A204.1 (cell line): ENCODE results near the gene ERCC3.

Source experiments
- FAIRE-seq: peaks from 2 replicates; lab custom pipeline; 2012; peaks lifted over from hg19 to GRCh38; lab: Jason Lieb, UNC

Gene ERCC3

DNA sequence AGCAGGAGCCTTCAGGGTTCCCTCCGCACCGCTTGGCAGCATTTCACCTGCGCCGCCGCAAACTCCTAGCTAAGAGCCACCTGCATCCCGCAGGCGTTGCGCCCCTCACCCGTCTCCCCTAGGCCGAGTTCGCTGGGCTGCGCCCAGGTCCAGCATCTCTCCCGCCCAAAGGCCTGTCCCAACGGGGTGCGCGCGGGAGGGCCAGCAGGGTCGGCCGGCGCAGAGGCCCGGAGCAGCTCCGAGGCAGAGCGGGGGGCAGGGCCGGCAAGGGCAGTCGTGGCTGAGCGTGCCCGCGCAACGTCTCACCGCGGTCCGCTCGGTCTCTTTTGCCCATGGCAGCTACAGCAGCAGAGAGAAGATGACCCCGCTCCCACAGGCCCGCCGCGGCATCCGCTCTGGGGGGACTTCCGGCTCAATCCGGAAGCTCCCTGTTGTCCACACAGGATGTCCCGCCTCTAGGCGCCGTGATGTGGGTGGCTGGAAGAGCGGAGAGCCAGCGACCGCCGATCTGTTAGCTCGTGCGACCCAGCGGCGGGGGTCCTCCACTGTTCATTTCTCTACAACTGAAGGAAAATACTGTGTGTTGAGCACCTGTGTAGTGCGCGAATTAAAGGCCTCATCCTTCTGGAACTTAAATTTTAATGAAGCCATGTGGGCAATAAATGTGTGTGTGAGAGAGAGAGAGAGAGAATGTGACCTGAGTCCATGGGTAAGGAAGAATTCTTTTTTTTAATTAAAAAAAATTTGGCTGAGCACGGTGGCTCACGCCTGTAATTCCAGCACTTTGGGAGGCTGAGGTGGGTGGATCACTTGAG, at the start of gene ERCC3:
Gene ERCC3 (minus strand): TSS at position 397 of the 815 bp plus-strand sequence. CDS start 63 bp downstream, at position 334.
- FAIRE-seq, result no peak

DNA sequence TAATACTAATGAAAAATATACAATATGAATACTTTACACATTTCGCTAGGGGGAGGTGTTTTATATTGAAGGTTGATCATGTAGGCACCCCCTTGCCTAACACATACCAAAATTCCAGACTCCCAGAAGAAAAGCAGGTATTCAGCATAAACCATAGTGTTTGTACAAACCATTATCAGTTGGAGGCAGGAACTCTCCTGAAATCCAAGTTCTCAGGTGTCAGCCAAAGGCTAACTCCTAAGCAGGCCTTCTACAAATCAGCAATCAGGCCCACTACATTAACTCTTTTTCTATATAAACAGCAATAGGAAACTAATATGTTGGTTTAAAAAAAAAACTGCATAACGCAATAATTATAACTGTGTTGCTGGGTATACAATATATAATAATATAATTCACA, 49.3 kb upstream of the ERCC3 start:
- FAIRE-seq, result no peak

DNA sequence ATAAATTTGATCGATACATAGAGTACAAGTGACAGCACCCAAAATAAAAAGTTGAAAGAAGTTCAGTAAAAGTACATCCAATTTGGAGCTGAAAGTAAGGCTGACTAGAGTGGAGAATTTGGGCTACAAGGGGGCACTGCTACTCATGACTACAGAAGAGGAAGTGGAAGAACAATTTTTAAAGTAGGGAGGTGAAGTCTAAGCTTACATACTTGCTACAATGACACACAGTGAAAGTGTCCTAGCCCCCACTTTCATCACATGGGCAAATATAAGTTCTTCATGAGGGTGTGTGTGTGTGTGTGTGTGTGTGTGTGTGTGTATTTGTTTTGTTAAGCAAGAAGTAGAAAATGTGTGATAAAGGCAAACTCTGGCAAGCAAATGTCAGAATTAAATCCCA, 48.2 kb upstream of the ERCC3 start:
- FAIRE-seq, result no peak

DNA sequence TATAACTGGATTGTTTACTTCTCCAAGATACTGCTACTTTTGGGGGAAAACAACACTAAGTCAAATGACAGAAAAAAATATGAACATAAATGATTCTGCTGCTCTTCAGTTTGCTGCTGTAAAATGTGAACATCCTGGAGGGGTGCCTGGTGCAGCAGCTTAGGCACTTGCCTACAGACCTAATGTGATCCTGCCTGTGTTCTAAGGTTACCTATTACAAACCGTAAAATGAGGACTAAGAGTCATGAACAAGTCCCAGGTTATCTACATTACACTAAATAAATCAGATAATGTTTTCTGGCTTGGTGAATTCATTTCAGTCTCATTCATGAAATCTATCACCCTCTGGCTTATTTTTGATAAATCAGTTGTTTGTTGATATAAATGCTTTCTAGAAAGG, 38.4 kb upstream of the ERCC3 start:
- FAIRE-seq, result no peak

DNA sequence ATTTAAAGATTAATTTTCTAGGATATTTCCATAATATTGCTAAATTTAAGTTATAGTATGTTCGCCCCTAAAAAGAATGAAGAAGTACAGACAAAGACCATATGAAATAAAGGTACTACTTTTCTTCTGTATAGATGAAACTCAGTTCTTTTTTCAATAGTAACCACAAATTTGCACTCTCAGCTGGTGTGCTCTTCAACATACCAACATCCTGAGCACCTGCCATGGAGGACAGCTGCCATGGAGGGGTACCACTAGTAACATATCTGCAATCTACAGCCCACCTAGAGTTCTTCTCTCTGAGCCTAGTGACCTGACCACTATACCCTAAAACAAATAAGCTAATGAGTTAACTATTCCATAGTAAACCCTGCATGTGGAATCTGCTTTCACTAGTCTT, 36.8 kb upstream of the ERCC3 start:
- FAIRE-seq, result no peak

DNA sequence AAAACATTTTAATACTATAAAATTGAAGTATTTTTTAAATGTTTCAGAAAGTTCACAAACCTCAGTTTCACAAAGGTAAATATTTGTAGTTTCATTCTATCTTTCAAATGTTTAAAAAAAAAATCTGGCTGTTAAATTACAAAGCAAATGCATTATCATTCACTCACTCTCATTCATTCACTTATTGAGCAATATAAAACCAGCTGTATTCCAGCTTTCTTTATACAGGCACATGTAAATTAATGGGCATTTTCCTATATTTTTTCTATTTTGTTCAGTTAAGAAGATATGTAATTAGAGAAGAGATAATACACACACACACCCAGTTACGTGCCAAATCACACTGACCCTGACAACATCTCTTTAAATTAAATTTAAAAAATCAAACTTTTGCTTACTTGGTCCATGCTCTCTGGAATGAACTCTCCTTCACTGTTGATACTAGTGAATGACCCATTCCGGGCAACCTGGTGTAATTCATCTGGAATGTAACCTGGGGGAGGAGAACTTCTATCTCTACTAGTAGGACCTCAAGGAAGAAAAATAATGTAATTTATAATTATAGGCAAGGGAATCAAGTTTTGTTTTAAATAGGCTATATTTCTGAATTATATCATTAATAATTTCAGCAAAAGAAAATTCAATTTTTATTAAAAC, 32.5 kb upstream of the ERCC3 start:
- peak; percentile 65 for FAIRE-seq

DNA sequence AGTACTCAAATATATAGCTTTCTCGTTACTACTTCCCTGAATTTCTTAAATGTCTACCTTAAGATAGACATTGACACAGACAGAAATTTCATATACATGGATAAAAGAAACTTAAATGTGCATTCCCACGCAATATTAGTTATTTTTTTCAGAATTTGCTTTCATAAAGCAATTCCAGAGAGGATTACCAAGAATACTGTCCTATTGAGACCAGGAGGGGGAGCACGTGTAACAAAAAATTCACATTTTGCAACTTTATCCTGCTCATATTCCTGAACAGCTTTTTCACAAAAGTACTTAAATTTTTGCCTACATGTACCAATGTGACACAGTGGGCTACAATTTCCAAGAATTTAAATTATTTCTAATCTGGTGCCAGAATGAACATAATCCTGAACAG, 30.7 kb upstream of the ERCC3 start:
- peak; percentile 93 for FAIRE-seq

DNA sequence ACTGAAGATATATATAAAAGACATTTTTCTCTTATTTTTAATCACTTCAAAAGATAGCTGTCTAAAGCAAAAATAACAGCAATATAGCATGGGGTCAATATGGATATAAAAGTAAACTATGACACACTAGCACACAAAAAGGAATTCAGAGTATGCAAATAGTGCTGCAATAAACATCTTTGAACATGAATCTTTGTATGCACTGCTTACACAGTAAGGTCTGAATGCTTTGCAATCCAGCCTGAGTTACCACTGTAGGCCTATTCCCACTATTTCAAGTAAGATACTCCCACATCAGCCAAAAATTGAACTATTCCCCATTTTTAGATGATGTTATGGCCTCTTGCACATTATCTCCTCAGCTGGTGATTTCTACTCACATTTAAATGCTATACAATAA, 27.4 kb upstream of the ERCC3 start:
- no peak for FAIRE-seq

DNA sequence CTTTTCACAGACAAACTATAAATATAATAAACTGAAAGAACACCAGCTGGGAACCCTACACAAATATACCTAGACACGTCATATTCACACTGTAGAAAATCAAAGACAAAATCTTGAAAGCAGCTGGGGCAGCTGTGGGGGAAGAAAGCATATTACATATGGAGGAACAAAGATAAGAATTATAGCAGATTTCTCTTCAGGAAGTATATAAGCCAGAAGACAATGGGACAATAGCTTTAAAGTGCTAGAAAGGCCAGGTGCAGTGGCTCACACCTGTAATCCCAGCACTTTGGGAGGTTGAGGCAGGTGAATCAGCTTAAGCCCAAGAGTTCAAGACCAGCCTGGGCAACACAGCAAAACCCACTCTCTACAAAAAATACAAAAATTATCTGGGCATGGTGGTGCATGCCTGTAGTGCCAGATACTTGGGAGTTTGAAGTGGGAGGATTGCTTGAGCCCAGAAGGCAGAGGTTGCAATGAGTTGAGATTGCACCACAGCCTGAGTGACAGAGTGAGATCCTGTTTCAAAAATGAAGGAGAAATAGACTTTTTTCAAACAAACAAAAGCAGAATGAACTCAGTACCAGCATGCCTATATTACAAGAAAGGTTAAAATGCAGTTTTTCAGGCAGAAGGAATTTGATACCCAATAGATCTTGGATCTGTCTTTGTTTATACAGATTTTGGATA, 26.8 kb upstream of the ERCC3 start:
- FAIRE-seq, result no peak

DNA sequence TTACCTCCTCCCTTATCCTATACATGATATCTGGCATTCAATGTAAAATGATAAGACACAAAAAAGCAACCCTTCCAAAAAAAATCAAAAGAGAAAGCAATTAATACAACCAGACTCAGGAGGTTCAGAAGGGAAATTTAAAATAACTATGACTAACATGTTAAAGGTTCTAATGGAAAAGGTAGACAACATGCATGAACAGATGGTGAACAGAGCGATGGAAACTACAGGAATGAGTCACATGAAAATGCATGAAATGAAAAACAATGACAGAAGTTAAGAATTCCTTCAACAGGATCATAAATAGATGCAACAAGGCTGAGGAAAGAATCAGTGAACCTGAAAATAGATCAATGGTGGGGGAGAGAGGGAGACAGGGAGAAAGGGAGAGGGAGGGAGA, 26.1 kb upstream of the ERCC3 start:
- no peak for FAIRE-seq

DNA sequence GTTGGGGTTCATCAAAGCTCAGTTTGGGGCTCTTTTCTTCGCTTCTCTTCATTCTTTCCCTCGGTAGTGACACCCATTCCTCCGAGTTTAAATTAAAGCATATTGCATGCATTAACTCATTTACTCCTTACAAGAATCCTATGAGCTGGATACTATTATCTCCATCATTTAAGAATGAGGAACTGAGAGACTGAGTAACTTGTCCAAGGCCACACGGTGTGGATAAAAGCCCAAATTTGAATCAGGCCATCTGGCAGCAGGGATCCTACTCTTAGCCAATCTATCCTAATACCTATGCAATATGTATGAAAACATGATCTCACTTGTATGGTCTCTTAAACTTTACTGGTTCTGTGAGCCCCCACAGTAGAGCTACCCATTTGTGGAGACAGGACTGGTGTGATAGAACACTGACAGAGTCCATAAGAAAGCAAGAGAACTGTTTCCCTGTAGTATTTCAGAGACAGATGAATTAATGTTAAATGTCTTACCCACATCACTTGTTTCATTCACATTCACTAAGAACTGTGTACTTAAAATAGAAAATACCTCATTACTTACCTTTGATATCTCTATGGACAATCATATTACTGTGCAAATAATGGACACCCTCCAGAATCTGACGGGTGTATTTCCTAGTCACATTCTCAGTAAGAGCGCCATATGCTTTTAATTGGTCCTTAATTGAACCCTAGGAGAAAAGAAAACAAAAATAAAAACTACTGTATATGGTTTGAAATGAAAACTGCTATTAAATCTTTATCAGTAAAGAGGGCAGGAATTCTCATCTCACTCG, 20.4 kb upstream of the ERCC3 start:
- FAIRE-seq, result no peak

DNA sequence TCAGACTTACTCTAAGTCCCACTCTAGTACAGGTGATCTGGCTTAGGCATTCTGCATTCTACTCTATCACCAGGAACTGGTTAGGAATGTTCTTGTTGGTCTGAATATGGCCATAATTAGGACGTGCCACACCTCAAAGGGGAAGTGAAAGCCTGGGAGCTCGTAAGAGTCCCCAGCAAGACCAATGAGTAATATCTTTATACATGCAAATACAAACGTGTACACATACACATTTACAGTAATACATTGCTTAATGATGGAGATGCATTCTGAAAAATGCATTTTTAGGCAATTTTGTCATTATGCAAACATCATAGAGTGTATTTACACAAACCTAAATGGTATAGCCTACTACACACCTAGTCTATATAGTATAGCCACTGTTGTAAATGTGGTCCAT, 19.5 kb upstream of the ERCC3 start:
- no peak for FAIRE-seq

DNA sequence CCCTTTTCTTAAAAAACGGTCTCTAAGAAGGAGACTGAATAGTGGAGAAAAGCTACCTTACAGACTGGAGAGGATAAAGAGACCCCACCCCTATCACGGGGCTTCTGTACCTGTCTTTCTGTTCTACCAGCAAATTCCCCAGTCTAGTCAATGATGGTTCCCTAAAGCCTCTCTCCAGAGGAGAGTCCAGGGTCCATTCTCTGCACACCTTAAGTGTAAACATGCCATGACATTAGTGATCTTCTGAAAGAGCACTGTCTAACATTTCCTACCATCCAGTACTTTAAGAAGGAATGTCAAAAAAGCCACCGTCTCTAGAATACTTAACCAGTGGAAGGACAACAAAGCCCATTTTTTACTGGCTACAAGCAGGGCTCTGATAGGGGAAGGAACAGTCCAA, 17.0 kb upstream of the ERCC3 start:
- no peak for FAIRE-seq

DNA sequence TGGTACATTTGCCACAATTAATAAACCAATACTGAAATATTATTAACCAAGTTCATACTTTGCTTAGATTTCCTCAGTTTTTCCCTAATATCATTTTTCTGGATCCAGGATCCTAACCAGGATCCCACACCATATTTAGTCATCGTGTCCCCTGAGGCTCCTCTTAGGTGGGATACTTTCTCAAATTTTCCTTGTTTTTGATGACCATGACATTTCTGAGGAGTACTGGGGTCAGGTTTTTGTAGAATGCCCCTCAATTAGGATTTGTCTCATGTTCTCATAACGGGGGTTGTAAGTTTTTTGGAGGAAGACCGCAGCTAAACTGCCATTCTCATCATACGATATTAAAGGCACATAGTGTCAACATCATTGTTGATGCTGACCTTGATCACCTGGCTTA, 15.5 kb upstream of the ERCC3 start:
- FAIRE-seq, result no peak

DNA sequence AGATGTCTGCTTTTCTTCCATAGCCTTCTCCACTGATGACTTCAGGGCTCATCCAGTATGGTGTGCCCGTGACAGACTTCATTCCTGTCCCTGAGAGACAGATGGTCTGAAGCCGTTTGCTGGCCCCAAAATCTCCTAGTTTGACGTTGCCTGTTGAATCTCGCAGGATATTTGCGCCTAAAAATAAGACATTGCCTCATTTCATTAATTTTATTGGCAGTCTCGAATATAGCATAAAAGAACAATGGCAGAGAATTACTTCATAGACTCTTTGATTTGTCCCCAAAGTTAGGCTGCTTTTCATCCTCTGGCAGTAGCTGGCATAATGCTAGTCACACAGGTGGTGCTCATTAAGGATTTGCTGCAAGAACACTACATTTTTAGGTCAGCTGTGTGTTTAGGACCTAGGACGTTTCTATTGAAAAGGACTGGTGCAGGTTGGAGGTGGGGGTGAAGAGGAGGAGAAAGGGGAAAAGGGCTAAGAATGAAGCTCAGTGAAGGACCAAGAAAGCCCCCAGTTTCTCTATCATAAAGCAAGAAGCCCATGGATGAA, 14.7 kb upstream of the ERCC3 start:
- FAIRE-seq, result no peak

DNA sequence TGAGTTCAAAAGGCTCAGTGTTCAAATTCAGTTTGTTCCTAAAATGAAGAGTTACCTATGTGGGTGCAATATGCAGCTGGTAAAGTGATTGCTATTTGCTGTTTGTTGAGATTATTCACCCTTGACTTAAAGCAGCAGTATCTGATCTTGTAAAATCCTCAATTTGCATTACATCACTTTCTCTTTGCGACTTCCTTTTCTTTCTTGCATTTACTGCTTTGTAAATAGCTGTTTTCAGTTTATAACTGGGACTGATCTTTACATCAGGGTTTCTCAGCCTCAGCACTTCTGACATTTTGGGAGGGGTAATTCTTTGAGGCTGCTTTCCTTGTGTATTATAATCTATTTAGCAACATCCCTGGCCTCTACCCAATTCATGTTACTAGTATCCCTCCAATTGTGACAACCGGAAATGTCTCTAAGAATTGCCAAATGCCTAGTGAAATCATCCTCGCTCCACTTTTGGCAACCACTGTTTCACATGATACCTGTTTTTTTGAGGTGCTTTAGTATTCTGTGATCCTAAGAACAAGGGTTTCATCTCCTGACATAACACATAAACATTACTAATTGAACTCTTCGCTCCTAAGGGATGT, 12.1 kb upstream of the ERCC3 start:
- no peak for FAIRE-seq

DNA sequence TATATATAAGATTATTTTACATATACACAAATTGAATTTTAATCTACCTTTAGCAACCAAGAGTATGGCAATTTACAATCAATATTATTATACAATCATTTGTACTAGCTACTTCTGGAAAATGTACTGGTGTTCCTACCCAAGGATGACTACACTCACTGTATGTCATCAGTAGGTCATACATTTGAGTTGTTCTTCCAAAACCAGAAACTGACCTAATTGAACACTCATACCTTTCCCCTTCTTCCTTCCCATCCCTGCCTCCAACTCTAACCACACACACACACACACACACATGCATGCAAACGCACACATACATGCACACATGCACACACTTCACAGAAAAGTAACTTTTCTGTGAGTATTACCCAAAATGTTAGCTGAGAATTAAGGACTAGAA, 8.2 kb upstream of the ERCC3 start:
- no peak for FAIRE-seq

DNA sequence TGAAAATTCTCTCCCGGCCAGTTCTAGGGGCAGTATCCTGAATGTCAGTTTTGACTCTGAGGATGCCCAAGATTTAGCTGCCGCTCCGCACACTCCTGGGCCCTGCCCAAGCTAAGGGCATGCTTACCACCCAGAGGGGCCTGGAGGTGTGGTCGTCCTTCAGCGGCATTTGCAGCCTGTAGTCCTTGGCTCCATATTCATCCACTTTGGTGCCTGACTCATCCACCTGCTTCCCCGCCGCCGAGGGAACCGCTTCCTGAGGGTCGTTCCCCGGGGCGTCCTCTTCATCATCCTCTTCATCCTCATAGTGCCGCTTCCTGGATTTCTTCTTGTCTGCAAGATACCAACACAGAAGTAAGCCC, 577 bp downstream of the ERCC3 start:
- FAIRE-seq, result no peak

DNA sequence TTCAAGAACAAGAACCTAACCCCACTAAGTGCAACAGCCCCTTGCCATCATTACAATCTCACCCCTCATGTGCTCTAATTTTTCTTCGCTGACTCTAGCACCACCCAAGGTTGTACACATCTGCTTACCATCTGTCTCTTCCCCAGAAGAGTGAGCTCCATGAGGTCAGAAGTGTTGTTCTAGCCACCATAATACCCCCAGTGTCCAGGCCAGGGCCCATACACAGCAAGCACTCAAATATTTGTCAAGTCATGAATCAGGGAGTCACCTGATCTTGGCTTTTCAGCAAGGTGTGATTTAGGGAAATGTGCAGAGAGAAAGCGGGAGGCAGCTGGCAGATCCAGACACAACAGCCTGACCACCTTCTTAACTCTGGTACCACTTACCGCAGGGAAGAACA, 5.7 kb downstream of the ERCC3 start:
- no peak for FAIRE-seq

DNA sequence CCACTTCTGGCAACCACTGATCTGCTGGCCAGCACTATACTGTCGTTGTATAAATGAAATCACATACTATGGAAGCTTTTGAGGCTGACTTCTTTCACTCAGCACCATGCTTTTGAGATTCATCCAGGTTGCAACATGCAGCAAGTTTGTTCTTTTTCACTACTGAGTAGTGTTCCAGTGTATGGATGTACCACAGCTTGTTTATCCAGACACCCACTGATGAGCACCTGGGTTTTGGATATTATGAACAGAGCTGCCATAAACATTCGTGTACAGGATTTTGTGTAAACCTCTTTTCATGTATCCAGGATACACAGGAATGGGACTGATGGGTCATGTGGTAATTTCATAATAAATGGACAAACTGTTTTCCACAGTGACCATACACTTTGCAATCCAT, 10.7 kb downstream of the ERCC3 start:
- FAIRE-seq, result no peak

DNA sequence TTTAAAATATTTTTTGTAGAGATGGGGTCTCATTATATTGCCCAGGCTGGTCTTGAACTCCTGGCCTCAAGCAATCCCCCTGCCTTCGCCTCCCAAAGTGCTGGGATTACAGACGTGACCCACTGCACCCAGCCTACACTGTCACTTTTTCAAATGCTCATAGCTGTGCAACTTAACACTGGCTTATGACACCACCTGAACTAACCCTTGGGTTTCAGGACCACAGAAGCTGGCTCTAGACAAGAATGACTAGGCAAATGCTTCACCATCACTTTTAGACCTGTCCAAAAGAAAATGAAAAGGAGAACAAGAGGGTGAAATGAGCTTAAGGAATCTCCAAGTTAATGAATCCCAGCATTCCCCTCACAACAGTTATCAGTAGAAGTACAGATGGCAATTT, 13.3 kb downstream of the ERCC3 start:
- no peak for FAIRE-seq

DNA sequence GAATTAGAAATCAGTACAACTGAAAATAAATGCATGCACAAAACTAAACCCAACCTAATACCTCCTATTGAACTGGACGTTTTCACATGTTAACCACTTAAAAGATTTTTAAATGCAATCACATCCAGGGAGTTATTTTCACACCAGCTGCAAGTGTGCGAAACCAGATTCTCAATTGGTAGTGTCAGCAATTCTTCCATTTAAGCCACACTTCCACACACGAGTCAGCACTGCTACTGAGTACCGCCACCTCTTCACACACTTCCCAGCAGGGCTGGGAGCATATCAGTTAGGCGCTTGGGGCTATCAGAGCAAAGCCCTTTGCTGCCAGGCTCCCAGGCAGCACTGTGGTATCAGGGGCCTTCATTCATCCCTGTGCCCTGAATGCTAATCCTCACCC, 14.2 kb downstream of the ERCC3 start:
- no peak for FAIRE-seq
